GM23248 (cell line): Measurements from ENCODE around the gene KRT222. TPM values are rescaled to one million over a fixed set of nuclear protein-coding genes. Genes with fewer than 3 reads are reported as not detected.

ENCODE experiments used
- DNase-seq: peaks from one replicate; pipeline ENCODE4 v3.0.0-alpha.2; 2015
- H2AFZ ChIP-seq: fragments of 200-600 bp; sonication (generic); 2 replicates; pipeline ENCODE4 v1.6.1; 2016; ENCODE audit warnings: antibody characterized with exemption
- H3F3A ChIP-seq: fragments of 200-600 bp; sonication (generic); 2 replicates; pipeline ENCODE4 v1.6.1; 2016; ENCODE audit warnings: mild to moderate bottlenecking, antibody characterized with exemption, mixed run types; ENCODE audit not compliant: insufficient read depth
- H3K27ac ChIP-seq: fragments of 200-600 bp; sonication (generic); 2 replicates; pipeline ENCODE4 v1.5.1; 2016; ENCODE audit warnings: mild to moderate bottlenecking
- H3K27me3 ChIP-seq: fragments of 200-600 bp; sonication (generic); replicated peaks from 2 replicates; pipeline ENCODE4 v1.6.1; 2016; ENCODE audit warnings: mild to moderate bottlenecking; ENCODE audit not compliant: insufficient read depth
- H3K36me3 ChIP-seq: fragments of 200-600 bp; sonication (generic); 2 replicates; pipeline ENCODE4 v1.6.1; 2016; ENCODE audit warnings: low read depth, mild to moderate bottlenecking
- H3K4me1 ChIP-seq: fragments of 200-600 bp; sonication (generic); 2 replicates; pipeline ENCODE4 v1.6.1; 2016; ENCODE audit warnings: mild to moderate bottlenecking; ENCODE audit not compliant: insufficient read depth
- H3K4me2 ChIP-seq: fragments of 200-600 bp; sonication (generic); one replicate; pipeline ENCODE4 v1.6.1; 2016; ENCODE audit warnings: mild to moderate bottlenecking; ENCODE audit not compliant: unreplicated experiment
- H3K4me3 ChIP-seq: fragments of 200-600 bp; sonication (generic); 2 replicates; pipeline ENCODE4 v1.5.1; 2016; ENCODE audit warnings: mild to moderate bottlenecking
- H3K79me2 ChIP-seq: fragments of 200-600 bp; sonication (generic); 2 replicates; pipeline ENCODE4 v1.6.1; 2016; ENCODE audit warnings: mild to moderate bottlenecking; ENCODE audit not compliant: insufficient read depth
- H3K9ac ChIP-seq: fragments of 200-600 bp; sonication (generic); 2 replicates; pipeline ENCODE4 v1.6.1; 2016; ENCODE audit warnings: mild to moderate bottlenecking
- H3K9me2 ChIP-seq: fragments of 200-600 bp; sonication (generic); 2 replicates; pipeline ENCODE4 v1.6.1; 2016; ENCODE audit warnings: mixed run types, mild to moderate bottlenecking, moderate library complexity; ENCODE audit not compliant: insufficient read depth
- H3K9me3 ChIP-seq: fragments of 200-600 bp; sonication (generic); one replicate; pipeline ENCODE4 v1.6.1; 2017; ENCODE audit warnings: low read depth
- H4K20me1 ChIP-seq: fragments of 200-600 bp; sonication (generic); 2 replicates; pipeline ENCODE4 v1.6.0; 2016; ENCODE audit not compliant: insufficient read depth
- EZH2 ChIP-seq: fragments of 200-600 bp; sonication (generic); IDR thresholded peaks from 2 replicates; pipeline ENCODE4 v1.6.1; 2018; ENCODE audit warnings: antibody characterized with exemption, mild to moderate bottlenecking; ENCODE audit not compliant: insufficient read depth, poor library complexity, severe bottlenecking
- EZH2phosphoT487 ChIP-seq: fragments of 200-600 bp; sonication (generic); IDR thresholded peaks from 2 replicates; pipeline ENCODE4 v1.6.1; 2018; ENCODE audit warnings: antibody characterized with exemption, moderate library complexity, mild to moderate bottlenecking, low read depth; ENCODE audit not compliant: insufficient read depth
- WGBS, 2 experiments: methylation state at CpG; one replicate each; pipeline ENCODE4 v1.1.6; 2015 to 2017; ENCODE audit warnings: low lambda C conversion rate in 2 of 2, low coverage in 1 of 2; ENCODE audit errors: missing lambda C conversion rate in 2 of 2; 5-methylcytosine and 5-hydroxymethylcytosine counted together
- in situ Hi-C: fragments of 300-500 bp; cut with MboI; formaldehyde crosslinking; loops from 2 replicates; pipeline ENCODE4 v1.15.0; 2020
- polyA plus RNA-seq: library from polyadenylated mRNA; unstranded; fragments of >200 nt; fragmentation: Nextera tagmentation; extraction: Ambion mirVana; gene quantifications from 2 replicates; pipeline ENCODE4 v1.2.1, GENCODE V29; 2016
- total RNA-seq: library from RNA; depleted of rRNA; stranded (reverse); fragments of >200 nt; shearing (Covaris generic); gene quantifications from 2 replicates; pipeline ENCODE4 v1.2.3, GENCODE V29; 2014

The KRT222 gene
- total and polyA plus RNA-seq, 2 experiments from 2014 or later = not detected

DNA sequence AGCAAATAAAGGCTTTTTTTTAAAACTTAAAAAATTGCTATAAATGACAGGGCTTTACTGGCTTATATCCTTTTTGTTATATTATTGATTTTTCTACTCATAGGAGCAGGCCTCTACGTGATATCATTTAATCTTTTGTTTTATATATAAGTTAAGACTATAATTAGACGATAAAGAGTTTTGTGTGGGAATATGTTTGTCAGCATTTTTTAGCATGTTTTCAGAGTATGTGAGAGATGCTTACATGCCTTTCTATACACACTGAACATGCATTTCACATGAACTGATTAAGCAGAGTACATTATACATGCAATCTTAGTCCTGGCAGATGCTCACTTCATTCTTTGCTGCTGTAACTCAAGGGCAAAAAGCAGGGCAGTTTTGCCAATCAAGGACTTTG lies 7.7 kb upstream of the KRT222 start:
- WGBS, 2 experiments = 42 to 51% methylated on average over 2 of the region's 2 CpGs
- TF ChIP-seq EZH2phosphoT487 (no peak), EZH2 (no peak)
- no peak overlapping the region for H3K27ac ChIP-seq
- no peak overlapping the region for H3K4me2 ChIP-seq
- no peaks in the 10 kb centered on the region for H3K9me2 ChIP-seq
- no peaks in the 10 kb centered on the region for H3K79me2 ChIP-seq
- no peak overlapping the region for H3K9ac ChIP-seq
- H3K36me3 ChIP-seq = no peaks in the 10 kb centered on the region
- H3K27me3 ChIP-seq = peaks cover 79% of the 10 kb centered on the region
- no peak overlapping the region for H2AFZ ChIP-seq
- no peak for DNase-seq
- no peaks in the 10 kb centered on the region for H3K4me1 ChIP-seq
- in situ Hi-C loops = no loop called here
- H3K9me3 ChIP-seq = no peaks in the 10 kb centered on the region
- H4K20me1 ChIP-seq = no peaks in the 10 kb centered on the region; the same call in 1 of the 2 replicates
- H3F3A ChIP-seq = no peaks in the 10 kb centered on the region
- H3K4me3 ChIP-seq = no peak overlapping the region

DNA sequence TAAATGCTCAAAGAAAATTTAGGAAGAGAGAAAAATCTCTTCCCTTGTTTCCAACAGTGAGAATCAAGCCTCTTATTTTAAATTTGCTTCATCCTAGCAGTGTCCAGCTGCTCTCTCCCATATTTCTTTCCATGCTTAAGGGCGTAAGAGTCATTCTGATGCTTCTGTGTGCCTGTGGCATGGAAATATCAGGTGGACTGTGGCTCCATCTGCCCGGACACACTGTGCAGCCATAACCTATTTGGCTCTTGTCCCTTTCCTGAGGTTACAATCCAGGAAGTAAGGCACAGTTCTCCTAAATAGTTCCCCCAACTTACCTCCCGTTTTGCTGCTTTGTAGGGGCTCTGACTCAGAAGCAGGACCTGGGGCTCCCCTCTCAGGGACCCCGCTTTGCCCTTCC lies 6.3 kb upstream of the KRT222 start:
- Histone ChIP-seq H3K4me2 (no peak overlapping the region), H3K9me3 (no peaks in the 10 kb centered on the region), H3F3A (no peaks in the 10 kb centered on the region), H3K27me3 (peaks cover 73% of the 10 kb centered on the region), H2AFZ (no peak overlapping the region; the same call in 1 of the 2 replicates), H4K20me1 (no peaks in the 10 kb centered on the region; the same call in 1 of the 2 replicates), H3K9ac (no peak overlapping the region), H3K79me2 (no peaks in the 10 kb centered on the region), H3K27ac (no peak overlapping the region), H3K9me2 (no peaks in the 10 kb centered on the region), H3K4me3 (no peak overlapping the region), H3K36me3 (no peaks in the 10 kb centered on the region), H3K4me1 (no peaks in the 10 kb centered on the region)
- DNase-seq = no peak
- TF ChIP-seq EZH2phosphoT487 = no peak
- no peak for TF ChIP-seq EZH2
- 37 to 40% methylated on average over 4 of the region's 4 CpGs for WGBS, 2 experiments
- in situ Hi-C loops = no loop called here

DNA sequence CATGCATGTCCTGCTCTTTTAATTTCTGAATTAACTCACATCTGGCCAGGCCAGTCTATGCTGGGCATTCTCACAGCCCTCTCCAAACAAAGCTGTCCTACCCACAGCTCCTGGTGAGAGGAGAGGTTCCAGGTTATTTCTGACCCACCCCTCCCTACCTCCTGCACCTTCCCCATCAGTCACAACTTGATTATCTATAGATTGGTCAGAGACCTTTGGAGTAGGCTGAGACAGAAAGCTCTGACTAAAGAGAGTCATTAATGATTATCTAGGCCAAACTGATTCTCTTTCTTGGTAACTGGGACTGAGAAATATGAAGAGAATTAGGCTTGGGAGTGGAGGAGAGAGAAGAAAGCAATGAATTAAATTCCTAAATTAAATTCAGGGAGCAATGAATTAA lies 1.4 kb upstream of the KRT222 start:
- DNase-seq = no peak
- H3K27ac ChIP-seq = no peak overlapping the region
- no peaks in the 10 kb centered on the region for H3K4me1 ChIP-seq
- H3K9me3 ChIP-seq = no peaks in the 10 kb centered on the region
- no peaks in the 10 kb centered on the region for H3K36me3 ChIP-seq
- no peak overlapping the region for H2AFZ ChIP-seq
- no peak overlapping the region for H3K4me3 ChIP-seq
- no peaks in the 10 kb centered on the region for H3F3A ChIP-seq
- H3K9ac ChIP-seq = no peak overlapping the region
- H3K4me2 ChIP-seq = no peak overlapping the region
- H3K9me2 ChIP-seq = no peaks in the 10 kb centered on the region
- in situ Hi-C loops = no loop called here
- H4K20me1 ChIP-seq = no peaks in the 10 kb centered on the region
- no peaks in the 10 kb centered on the region for H3K79me2 ChIP-seq
- H3K27me3 ChIP-seq = peaks cover 67% of the 10 kb centered on the region
- TF ChIP-seq EZH2phosphoT487 (no peak), EZH2 (no peak)

DNA sequence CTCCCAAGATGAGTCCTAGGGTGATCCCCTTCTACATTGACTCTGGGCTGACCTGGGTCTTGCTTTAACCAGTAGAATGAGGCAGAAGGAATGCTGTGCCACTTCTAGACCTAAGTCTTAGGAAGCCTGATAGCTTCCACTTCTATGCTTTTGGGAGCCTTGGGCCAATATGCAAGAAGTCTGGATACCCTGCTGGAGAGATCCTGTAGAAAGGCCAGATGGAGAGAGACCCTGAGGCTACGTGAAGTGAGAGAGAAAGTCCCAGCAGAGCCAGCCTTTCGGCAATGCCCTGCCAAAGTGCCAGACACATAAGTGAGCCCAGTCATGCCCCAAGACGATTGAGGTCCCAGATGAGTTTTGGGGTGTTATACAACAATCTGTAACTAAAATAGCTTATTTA lies 1.7 kb downstream of the KRT222 start:
- H3K36me3 ChIP-seq = no peaks in the 10 kb centered on the region
- H3K4me3 ChIP-seq = no peak overlapping the region
- H3K27me3 ChIP-seq = peaks cover 52% of the 10 kb centered on the region
- in situ Hi-C loops = no loop called here
- no peak overlapping the region for H2AFZ ChIP-seq
- TF ChIP-seq EZH2 = no peak
- H4K20me1 ChIP-seq = no peaks in the 10 kb centered on the region
- H3F3A ChIP-seq = no peaks in the 10 kb centered on the region
- 46 to 51% methylated on average over 3 of the region's 3 CpGs for WGBS, 2 experiments
- no peak overlapping the region for H3K4me2 ChIP-seq
- no peaks in the 10 kb centered on the region for H3K4me1 ChIP-seq
- no peaks in the 10 kb centered on the region for H3K9me2 ChIP-seq
- H3K79me2 ChIP-seq = no peaks in the 10 kb centered on the region
- no peak overlapping the region for H3K27ac ChIP-seq
- H3K9me3 ChIP-seq = no peaks in the 10 kb centered on the region
- DNase-seq = no peak
- no peak overlapping the region for H3K9ac ChIP-seq

DNA sequence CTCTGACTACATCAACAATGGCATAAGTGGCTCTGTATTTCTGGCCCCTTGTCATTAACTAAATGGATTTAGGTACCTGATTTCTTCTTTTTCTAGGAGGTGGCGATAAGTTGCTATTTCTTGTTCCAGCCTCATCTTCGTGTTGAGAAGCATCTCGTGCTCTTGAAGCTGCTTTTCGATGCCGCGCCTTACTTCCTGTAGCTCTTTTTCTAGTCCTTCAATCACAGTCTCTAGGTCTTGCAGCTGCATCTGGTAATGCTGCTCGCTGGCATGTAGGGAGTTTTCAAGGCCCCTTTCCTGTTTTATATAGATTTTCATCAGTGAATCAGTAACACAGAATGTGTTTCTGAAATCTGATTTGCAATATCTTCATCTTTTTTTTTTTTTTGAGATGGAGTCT lies 5.1 kb downstream of the KRT222 start:
- H4K20me1 ChIP-seq = no peaks in the 10 kb centered on the region
- peaks cover 37% of the 10 kb centered on the region for H3K27me3 ChIP-seq
- H3K4me3 ChIP-seq = no peak overlapping the region
- 68 to 70% methylated on average over 7 of the region's 7 CpGs for WGBS, 2 experiments
- H3K9me2 ChIP-seq = no peaks in the 10 kb centered on the region
- no peaks in the 10 kb centered on the region for H3K9me3 ChIP-seq
- no peak overlapping the region for H3K9ac ChIP-seq
- TF ChIP-seq EZH2 (no peak), EZH2phosphoT487 (no peak)
- H2AFZ ChIP-seq = no peak overlapping the region
- H3K4me2 ChIP-seq = no peak overlapping the region
- no peak for DNase-seq
- in situ Hi-C loops = no loop called here
- H3K27ac ChIP-seq = no peak overlapping the region
- H3K36me3 ChIP-seq = no peaks in the 10 kb centered on the region
- H3F3A ChIP-seq = no peaks in the 10 kb centered on the region
- no peaks in the 10 kb centered on the region for H3K4me1 ChIP-seq
- H3K79me2 ChIP-seq = no peaks in the 10 kb centered on the region
